Natural killer cell treated with Interleukin-12 subunit alpha and Interleukin-12 subunit beta and Interleukin-15 and Interleukin-18, amount 100 ng/mL, for 72 hours (primary cell): ENCODE results near the gene HSPA9. TPM values are rescaled to one million over a fixed set of nuclear protein-coding genes. Genes with fewer than 3 reads are reported as not detected.

ENCODE experiments used
- ATAC-seq, 2 donors: fragments of 150-1000 bp; cut with Tn5 transposase in 1 of 2; sonication (Bioruptor Pico), chemical (Tn5 transposase) in 1 of 2; 2 replicates each; pipeline ENCODE4 v1.10.0; 2021
- DNase-seq: peaks from one replicate; pipeline ENCODE4 v3.0.0; 2022; ENCODE audit warnings: low spot score
- H3K27ac Mint-ChIP-seq, 2 donors: 1 replicate in 1 of 2; 2 replicates in 1 of 2; pipeline ENCODE4 v1.8.0; 2022; ENCODE audit warnings: mixed read lengths in 2 of 2, mild to moderate bottlenecking in 1 of 2, moderate library complexity in 1 of 2
- H3K27me3 Mint-ChIP-seq, 2 donors: 1 replicate in 1 of 2; 2 replicates in 1 of 2; pipeline ENCODE4 v1.8.0; 2022; ENCODE audit warnings: mixed read lengths in 2 of 2
- H3K36me3 Mint-ChIP-seq: one replicate; pipeline ENCODE4 v1.8.0; 2022; ENCODE audit warnings: mixed read lengths
- H3K4me1 Mint-ChIP-seq, 2 donors: 1 replicate in 1 of 2; 2 replicates in 1 of 2; pipeline ENCODE4 v1.8.0; 2022; ENCODE audit warnings: low read depth in 2 of 2, mixed read lengths in 2 of 2, mild to moderate bottlenecking in 1 of 2
- H3K4me3 Mint-ChIP-seq: one replicate; pipeline ENCODE4 v1.8.0; 2022; ENCODE audit warnings: mixed read lengths
- H3K9me3 Mint-ChIP-seq: 2 replicates; pipeline ENCODE4 v1.8.0; 2022; ENCODE audit warnings: mixed read lengths
- total RNA-seq, 2 donors: library from RNA; stranded (reverse); gene quantifications; one replicate each; pipeline ENCODE4 v1.2.3, GENCODE V29; 2022

The HSPA9 gene
- total RNA-seq, 2 donors from 2014 or later = 337 to 473 TPM

GRCh38 chr5:138563340-138564118 lies 11.7 kb downstream of the HSPA9 start:
- Mint-ChIP-seq H3K4me1 (peaks cover 64 to 78% of the 10 kb centered on the region in 2 donors), H3K4me3 (peak overlapping the region; percentile 34)

GRCh38 chr5:138560971-138561370 lies 14.2 kb downstream of the HSPA9 start:
- no peaks in the 10 kb centered on the region for H3K9me3 Mint-ChIP-seq
- H3K4me3 Mint-ChIP-seq = no peak overlapping the region
- H3K27me3 Mint-ChIP-seq = no peaks in the 10 kb centered on the region
- DNase-seq = no peak
- ATAC-seq = no peak
- peak overlapping the region; percentile 36 to 38 for H3K27ac Mint-ChIP-seq
- H3K36me3 Mint-ChIP-seq = peaks cover 70% of the 10 kb centered on the region
- peaks cover 43 to 67% of the 10 kb centered on the region in 2 donors for H3K4me1 Mint-ChIP-seq

More at GRCh38 chr5:138563340-138564118, 11.7 kb downstream of the HSPA9 start:
- no peaks in the 10 kb centered on the region for H3K9me3 Mint-ChIP-seq
- H3K27ac Mint-ChIP-seq = peak overlapping the region; percentile 82 to 88
- H3K27me3 Mint-ChIP-seq = no peaks in the 10 kb centered on the region
- ATAC-seq (no peak), DNase-seq (no peak)
- H3K36me3 Mint-ChIP-seq = peaks cover 67% of the 10 kb centered on the region

GRCh38 chr5:138559937-138560336 lies 15.3 kb downstream of the HSPA9 start:
- H3K27me3 Mint-ChIP-seq = no peaks in the 10 kb centered on the region
- no peak for DNase-seq
- H3K36me3 Mint-ChIP-seq = peaks cover 69% of the 10 kb centered on the region
- H3K4me1 Mint-ChIP-seq = peaks cover 36 to 59% of the 10 kb centered on the region in 2 donors
- ATAC-seq = no peak
- peak overlapping the region; percentile 38 to 62 for H3K27ac Mint-ChIP-seq
- no peak overlapping the region for H3K4me3 Mint-ChIP-seq
- H3K9me3 Mint-ChIP-seq = no peaks in the 10 kb centered on the region

- no peaks in the 10 kb centered on the region for H3K27me3 Mint-ChIP-seq
- H3K27ac Mint-ChIP-seq = peak overlapping the region in 1 of 2 donors; percentile 17
- H3K9me3 Mint-ChIP-seq = no peaks in the 10 kb centered on the region
- no peak for DNase-seq
- peaks cover 22 to 41% of the 10 kb centered on the region in 2 donors for H3K4me1 Mint-ChIP-seq
- ATAC-seq = no peak
- peaks cover 67% of the 10 kb centered on the region for H3K36me3 Mint-ChIP-seq
- H3K4me3 Mint-ChIP-seq = no peak overlapping the region
Measured at GRCh38 chr5:138557677-138558076, 17.5 kb downstream of the HSPA9 start.

- Mint-ChIP-seq H3K36me3 (peaks cover 44% of the 10 kb centered on the region), H3K27ac (peak overlapping the region; percentile 10 to 50)
- DNase-seq = no peak
Measured at GRCh38 chr5:138554143-138554542, 21.1 kb downstream of the HSPA9 start.

GRCh38 chr5:138553437-138554095 lies 21.6 kb downstream of the HSPA9 start:
- H3K9me3 Mint-ChIP-seq = no peaks in the 10 kb centered on the region
- H3K4me1 Mint-ChIP-seq = peaks cover 18 to 22% of the 10 kb centered on the region in 2 donors
- H3K36me3 Mint-ChIP-seq = peaks cover 38% of the 10 kb centered on the region
- ATAC-seq (no peak), DNase-seq (no peak)
- no peak overlapping the region for H3K4me3 Mint-ChIP-seq
- peak overlapping the region in 1 of 2 donors; percentile 10 for H3K27ac Mint-ChIP-seq
- no peaks in the 10 kb centered on the region for H3K27me3 Mint-ChIP-seq

More at GRCh38 chr5:138554143-138554542, 21.1 kb downstream of the HSPA9 start:
- Mint-ChIP-seq H3K4me1 (peaks cover 21 to 24% of the 10 kb centered on the region in 2 donors), H3K9me3 (no peaks in the 10 kb centered on the region), H3K27me3 (no peaks in the 10 kb centered on the region), H3K4me3 (no peak overlapping the region)
- ATAC-seq = no peak

- Mint-ChIP-seq H3K4me1 (peaks cover 24 to 30% of the 10 kb centered on the region in 2 donors), H3K36me3 (peaks cover 31% of the 10 kb centered on the region), H3K4me3 (no peak overlapping the region), H3K27ac (peak overlapping the region in 1 of 2 donors; percentile 18), H3K27me3 (no peaks in the 10 kb centered on the region), H3K9me3 (no peaks in the 10 kb centered on the region)
- ATAC-seq (no peak), DNase-seq (no peak)
Measured at GRCh38 chr5:138552657-138553056, 22.5 kb downstream of the HSPA9 start.

GRCh38 chr5:138549414-138549813 lies 25.8 kb downstream of the HSPA9 start:
- no peak for ATAC-seq
- Mint-ChIP-seq H3K36me3 (peaks cover 14% of the 10 kb centered on the region), H3K27ac (no peak overlapping the region), H3K4me3 (no peak overlapping the region), H3K9me3 (no peaks in the 10 kb centered on the region), H3K4me1 (peaks cover 28 to 45% of the 10 kb centered on the region in 2 donors), H3K27me3 (no peaks in the 10 kb centered on the region)
- DNase-seq = no peak

- Mint-ChIP-seq H3K27ac (peak overlapping the region; percentile 100), H3K36me3 (peaks cover 23% of the 10 kb centered on the region), H3K4me3 (peak overlapping the region; percentile 61), H3K4me1 (peaks cover 46 to 52% of the 10 kb centered on the region in 2 donors), H3K9me3 (no peaks in the 10 kb centered on the region), H3K27me3 (no peaks in the 10 kb centered on the region)
- DNase-seq = no peak
- no peak for ATAC-seq
Measured at GRCh38 chr5:138545919-138546562, 29.2 kb downstream of the HSPA9 start.

GRCh38 chr5:138544181-138545134 lies 30.7 kb downstream of the HSPA9 start:
- Mint-ChIP-seq H3K9me3 (no peaks in the 10 kb centered on the region), H3K27me3 (no peaks in the 10 kb centered on the region), H3K4me3 (peak overlapping the region; percentile 99), H3K27ac (peak overlapping the region; percentile 100), H3K36me3 (peaks cover 23% of the 10 kb centered on the region), H3K4me1 (peaks cover 60 to 61% of the 10 kb centered on the region in 2 donors)
- no peak for ATAC-seq
- DNase-seq = no peak

- peak; percentile 76 for ATAC-seq
- DNase-seq = no peak
- H3K9me3 Mint-ChIP-seq = no peaks in the 10 kb centered on the region
- peaks cover 23% of the 10 kb centered on the region for H3K36me3 Mint-ChIP-seq
- H3K4me1 Mint-ChIP-seq = peaks cover 64 to 67% of the 10 kb centered on the region in 2 donors
- no peaks in the 10 kb centered on the region for H3K27me3 Mint-ChIP-seq
- peak overlapping the region; percentile 100 for H3K27ac Mint-ChIP-seq
- H3K4me3 Mint-ChIP-seq = peak overlapping the region; percentile 99
Measured at GRCh38 chr5:138543730-138544104, 31.5 kb downstream of the HSPA9 start.

- DNase-seq (peak; percentile 100), ATAC-seq (peak; percentile 97 to 98)
- peaks cover 23% of the 10 kb centered on the region for H3K36me3 Mint-ChIP-seq
- no peaks in the 10 kb centered on the region for H3K27me3 Mint-ChIP-seq
- peaks cover 60 to 66% of the 10 kb centered on the region in 2 donors for H3K4me1 Mint-ChIP-seq
- peak within 1 kb of the TSS; percentile 99 for H3K4me3 Mint-ChIP-seq
- H3K9me3 Mint-ChIP-seq = no peaks in the 10 kb centered on the region
- peak within 1 kb of the TSS; percentile 100 for H3K27ac Mint-ChIP-seq
Measured at GRCh38 chr5:138542956-138543729, 32.1 kb downstream of the HSPA9 start, which contains the start of gene ETF1. ETF1 (minus strand) TSS chr5:138543236; CDS start chr5:138542918, 318 bp downstream.
